ENCODE measurements around the gene SCN5A. TPM values are rescaled to one million over a fixed set of nuclear protein-coding genes. Genes with fewer than 3 reads are reported as not detected.

Gene SCN5A
- total RNA-seq, 1 donor from 2014 or later: not detected

DNA sequence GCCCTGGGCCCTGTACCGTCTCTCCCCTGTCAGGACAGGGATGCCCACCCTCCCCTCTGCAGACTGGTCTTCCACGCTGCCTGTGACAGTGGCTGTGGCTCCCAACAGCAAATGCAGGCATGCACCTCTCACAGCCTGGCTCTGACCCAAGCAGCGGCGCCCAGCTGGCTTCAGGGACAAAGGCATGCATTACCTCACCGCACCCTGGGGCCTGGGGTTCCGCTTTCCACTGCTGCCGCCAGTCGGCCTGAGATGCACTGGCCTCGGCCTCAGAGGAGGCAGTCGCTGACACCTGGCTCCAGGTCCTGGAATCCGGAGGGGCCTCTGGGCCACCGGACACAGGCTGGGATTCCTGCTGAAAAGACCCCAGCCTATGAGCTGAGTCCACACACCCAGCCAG, 70.3 kb downstream of the SCN5A start:
- Histone ChIP-seq H3K27me3 (ENCODE audit: control insufficient read depth, insufficient read depth, low read length) (no peaks in the 10 kb centered on the region), H3K36me3 (ENCODE audit: control insufficient read depth, insufficient read depth, low read length) (no peaks in the 10 kb centered on the region), H3K4me3 (ENCODE audit: low read depth, low read length) (no peak overlapping the region)
- DNase-seq (ENCODE audit: low read depth) (no peak), FAIRE-seq (no peak)
- TF ChIP-seq, protein P1, sequence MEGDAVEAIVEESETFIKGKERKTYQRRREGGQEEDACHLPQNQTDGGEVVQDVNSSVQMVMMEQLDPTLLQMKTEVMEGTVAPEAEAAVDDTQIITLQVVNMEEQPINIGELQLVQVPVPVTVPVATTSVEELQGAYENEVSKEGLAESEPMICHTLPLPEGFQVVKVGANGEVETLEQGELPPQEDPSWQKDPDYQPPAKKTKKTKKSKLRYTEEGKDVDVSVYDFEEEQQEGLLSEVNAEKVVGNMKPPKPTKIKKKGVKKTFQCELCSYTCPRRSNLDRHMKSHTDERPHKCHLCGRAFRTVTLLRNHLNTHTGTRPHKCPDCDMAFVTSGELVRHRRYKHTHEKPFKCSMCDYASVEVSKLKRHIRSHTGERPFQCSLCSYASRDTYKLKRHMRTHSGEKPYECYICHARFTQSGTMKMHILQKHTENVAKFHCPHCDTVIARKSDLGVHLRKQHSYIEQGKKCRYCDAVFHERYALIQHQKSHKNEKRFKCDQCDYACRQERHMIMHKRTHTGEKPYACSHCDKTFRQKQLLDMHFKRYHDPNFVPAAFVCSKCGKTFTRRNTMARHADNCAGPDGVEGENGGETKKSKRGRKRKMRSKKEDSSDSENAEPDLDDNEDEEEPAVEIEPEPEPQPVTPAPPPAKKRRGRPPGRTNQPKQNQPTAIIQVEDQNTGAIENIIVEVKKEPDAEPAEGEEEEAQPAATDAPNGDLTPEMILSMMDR (IDR thresholded peaks at IDR 0.05; ENCODE audit: insufficient read depth, low read length, severe bottlenecking): no peak

DNA sequence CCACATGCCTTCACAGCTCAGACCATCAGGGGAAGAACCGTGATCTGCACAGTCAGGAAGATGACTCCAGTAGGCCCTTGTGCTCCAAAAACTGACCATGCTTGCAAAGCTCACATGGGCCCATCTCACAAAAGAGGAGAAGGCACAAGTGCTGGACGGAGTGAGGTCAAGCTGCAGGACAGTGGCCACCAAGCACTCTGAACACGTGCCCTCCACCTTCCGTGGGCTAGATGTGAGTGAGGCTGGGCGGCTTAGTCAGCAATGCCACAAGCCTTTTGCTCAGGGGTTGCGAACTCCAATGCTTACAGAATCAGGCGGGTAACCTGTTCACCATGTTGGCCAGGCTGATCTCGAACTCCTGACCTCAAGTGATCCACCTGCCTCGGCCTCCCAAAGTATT, 70.9 kb downstream of the SCN5A start:
- Histone ChIP-seq H3K4me3 (ENCODE audit: low read depth, low read length) (no peak overlapping the region), H3K36me3 (ENCODE audit: control insufficient read depth, insufficient read depth, low read length) (no peaks in the 10 kb centered on the region), H3K27me3 (ENCODE audit: control insufficient read depth, insufficient read depth, low read length) (no peaks in the 10 kb centered on the region)
- FAIRE-seq: peak; percentile 79
- no peak for DNase-seq (ENCODE audit: low read depth)
- TF ChIP-seq, protein P1 (IDR thresholded peaks at IDR 0.05; ENCODE audit: insufficient read depth, low read length, severe bottlenecking): no peak

DNA sequence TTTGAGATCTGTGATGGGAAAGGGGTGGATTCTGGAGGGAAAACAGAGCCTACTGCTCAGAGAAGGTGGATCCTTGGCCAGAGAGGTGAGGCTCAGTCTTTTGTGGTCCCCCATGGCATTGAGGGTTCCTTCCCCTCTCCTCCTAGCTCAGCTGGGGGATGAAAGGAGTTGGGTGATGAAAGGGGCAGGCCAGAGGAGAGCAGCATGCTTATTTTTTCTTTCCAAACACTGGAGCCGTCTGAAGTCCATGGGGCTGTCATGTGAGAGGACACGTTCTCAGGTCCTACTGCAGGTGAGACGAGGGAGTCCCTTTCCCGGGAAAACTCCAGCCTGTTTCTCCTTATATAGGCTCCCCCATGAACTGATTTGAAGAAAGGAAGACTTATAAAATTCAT, 71.4 kb downstream of the SCN5A start:
- DNase-seq (ENCODE audit: low read depth) (no peak), FAIRE-seq (no peak)
- H3K27me3 ChIP-seq (ENCODE audit: control insufficient read depth, insufficient read depth, low read length): no peaks in the 10 kb centered on the region
- TF ChIP-seq, protein P1 (IDR thresholded peaks at IDR 0.05; ENCODE audit: insufficient read depth, low read length, severe bottlenecking): no peak
- H3K4me3 ChIP-seq (ENCODE audit: low read depth, low read length): no peak overlapping the region
- no peaks in the 10 kb centered on the region for H3K36me3 ChIP-seq (ENCODE audit: control insufficient read depth, insufficient read depth, low read length)

DNA sequence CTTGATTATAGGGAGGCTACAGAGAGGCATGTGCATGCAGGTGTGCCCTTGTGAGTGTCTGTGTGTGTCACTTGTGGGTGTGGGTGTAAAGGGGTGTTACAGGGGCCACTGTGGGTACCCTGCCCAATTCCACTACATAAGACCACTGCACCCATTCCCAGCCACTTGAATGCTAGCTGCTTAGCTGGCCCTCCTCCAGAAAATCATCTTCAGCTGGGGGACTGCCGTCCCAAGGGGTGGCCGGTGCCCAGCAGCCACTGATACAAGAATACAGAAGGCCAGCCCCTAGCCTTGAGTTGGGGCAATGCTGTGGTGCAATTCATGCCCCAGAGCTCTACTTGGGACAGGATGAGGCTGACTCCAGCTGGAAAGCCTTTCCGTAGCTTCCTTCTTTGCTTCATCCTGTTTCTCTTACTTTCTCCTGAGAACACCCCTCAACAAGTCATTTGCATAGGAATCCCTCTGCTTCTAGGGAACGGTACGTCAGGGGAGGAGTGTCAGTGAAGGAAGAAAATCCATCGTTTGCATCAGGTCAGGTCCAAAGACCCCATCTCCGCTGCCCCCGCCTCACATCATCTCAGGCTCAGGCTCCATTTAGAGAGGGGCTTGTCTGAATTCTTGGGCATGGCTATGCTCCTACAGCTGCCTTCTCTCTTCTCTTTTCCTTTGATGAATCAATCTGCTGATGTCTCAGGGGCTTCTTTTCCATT, 72.0 kb downstream of the SCN5A start:
- Histone ChIP-seq H3K36me3 (ENCODE audit: control insufficient read depth, insufficient read depth, low read length) (no peaks in the 10 kb centered on the region), H3K4me3 (ENCODE audit: low read depth, low read length) (no peak overlapping the region), H3K27me3 (ENCODE audit: control insufficient read depth, insufficient read depth, low read length) (no peaks in the 10 kb centered on the region)
- no peak for FAIRE-seq
- no peak for DNase-seq (ENCODE audit: low read depth)
- TF ChIP-seq, protein P1 (IDR thresholded peaks at IDR 0.05; ENCODE audit: insufficient read depth, low read length, severe bottlenecking): no peak

DNA sequence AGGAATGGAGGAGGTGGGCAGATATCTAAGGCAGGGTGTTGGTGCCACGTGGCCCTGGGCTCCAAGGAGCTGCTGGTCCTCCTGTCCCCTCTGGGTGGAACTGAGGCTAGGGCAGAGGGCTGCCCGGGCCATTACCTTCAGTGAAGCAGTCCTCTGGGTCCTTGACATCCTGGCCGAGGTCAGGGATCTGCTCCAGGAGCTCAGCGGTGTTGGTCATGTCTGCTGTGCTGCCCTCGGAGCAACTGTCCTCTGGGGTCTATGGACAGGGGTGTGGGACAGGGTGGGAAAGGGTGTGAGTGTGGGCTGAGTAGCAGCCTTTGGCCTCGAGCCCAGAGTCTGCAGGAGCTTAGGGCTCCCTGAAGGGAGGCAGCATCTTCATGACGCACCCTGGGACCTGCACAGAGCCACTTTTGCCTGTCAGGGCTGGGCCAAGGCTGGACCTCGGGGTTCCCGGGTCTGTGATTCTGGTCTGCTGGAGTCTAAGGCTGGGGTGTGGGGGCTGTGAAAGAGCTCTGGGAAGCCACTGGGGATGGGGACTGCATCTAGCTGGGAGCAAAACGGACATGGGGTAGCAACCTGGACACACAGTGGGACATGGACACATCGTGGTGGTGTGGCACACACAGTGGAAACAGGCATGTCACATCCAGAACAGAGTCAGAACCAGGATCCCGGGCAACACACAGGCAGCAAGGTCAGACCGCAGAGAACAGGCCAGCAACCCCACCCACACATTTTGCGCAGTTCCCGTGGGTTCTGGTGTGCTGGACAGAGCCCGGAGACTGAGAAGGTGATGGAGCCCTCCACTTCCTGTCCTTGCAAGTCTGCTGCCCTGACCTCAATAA, 72.7 kb downstream of the SCN5A start:
- TF ChIP-seq, protein P1 (IDR thresholded peaks at IDR 0.05; ENCODE audit: insufficient read depth, low read length, severe bottlenecking): no peak
- FAIRE-seq: no peak

More for the DNA sequence above, 72.7 kb downstream of the SCN5A start:
- H3K27me3 ChIP-seq (ENCODE audit: control insufficient read depth, insufficient read depth, low read length): no peaks in the 10 kb centered on the region
- H3K4me3 ChIP-seq (ENCODE audit: low read depth, low read length): no peak overlapping the region
- H3K36me3 ChIP-seq (ENCODE audit: control insufficient read depth, insufficient read depth, low read length): no peaks in the 10 kb centered on the region
- DNase-seq (ENCODE audit: low read depth): no peak

All from bronchial epithelial cell (primary cell).